IPS-11a (cell line): Measurements from ENCODE around the gene ABCC10.

Experiments used
- H3K4me3 ChIP-seq: one replicate; pipeline ENCODE4 v1.5.1; 2013; ENCODE audit warnings: low read depth, low read length, control low read depth

Gene ABCC10

DNA sequence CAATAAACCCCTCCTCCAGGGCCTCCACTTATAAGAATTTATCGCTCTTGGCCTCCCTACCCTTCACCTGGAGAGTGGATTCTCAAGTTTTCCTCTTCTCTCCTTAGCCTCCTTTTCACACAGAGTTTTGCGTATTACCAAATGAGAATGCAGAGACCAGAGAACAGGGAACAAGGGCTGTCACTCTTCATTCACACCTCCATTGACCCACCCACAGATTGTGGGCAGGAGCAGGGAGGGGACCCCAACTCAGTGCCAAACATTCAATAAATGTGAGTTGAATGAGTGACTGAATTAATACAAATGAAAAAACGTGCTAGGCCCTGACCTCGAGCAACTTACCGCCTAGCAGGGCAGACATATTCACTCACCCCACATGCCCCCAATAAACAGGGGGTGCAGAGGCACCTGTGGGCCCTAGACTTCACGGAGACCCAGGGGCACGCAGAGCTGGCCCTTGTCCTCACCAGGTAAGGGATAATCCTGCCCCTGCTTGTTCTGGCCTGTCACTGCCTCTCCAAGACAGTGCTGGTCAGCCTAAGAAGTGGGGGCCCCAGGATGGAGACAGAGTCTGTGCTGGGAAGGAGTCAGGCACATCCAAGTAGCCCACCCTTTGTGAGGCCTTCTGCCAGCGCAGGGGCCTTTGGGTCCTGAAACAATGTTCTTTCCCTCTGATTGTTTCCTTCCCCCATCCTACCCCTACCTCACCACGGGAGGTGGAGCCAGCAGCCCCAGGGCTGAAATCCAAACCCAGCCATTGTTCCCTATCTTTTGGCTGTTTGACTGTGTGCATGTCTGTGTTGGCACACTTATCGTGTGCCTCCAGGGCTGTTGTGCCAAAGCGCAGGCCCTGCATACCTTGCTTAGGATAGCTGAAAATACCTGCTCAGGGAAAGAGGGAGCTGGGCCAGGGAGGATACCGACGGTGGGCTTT lies 41.7 kb downstream of the ABCC10 start:
- no peak overlapping the region for H3K4me3 ChIP-seq

DNA sequence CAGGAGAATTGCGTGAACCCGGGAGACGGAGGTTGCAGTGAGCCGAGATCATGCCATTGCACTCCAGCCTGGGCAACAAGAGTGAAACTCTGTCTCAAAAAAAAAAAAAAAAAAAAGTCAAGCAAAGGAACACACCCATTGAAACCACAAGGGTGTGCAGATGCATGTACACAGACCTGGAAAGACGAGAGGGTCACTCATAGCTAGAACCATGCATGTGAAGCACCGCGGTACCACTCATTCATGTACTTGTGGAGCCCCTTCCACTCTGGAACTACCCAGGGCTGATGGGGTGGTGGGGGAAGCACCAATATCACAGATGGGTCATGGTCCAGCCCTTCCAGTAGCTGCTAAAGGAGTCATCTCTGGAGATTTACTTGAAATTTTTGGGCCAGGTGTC lies 42.6 kb downstream of the ABCC10 start:
- H3K4me3 ChIP-seq = no peak overlapping the region

DNA sequence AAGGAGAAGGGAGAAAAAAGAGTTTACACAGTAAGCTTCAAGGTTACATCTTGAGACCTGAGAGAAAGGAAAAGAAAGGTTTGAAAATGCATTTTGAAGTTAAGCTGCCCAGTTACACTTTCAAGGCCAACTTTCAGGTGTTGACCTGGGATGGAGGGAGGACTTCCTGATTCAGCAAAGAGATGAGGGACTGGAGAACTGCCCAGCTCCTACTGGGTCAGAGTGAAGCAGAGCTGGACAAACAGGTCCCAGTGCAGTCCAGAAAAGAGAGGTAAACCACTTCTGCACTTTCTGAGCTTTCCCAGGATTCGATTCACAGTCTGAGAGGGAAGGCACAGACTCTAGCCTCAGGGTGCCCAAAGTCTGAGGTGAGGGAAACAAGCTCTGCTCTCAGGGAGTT lies 44.1 kb downstream of the ABCC10 start:
- no peak overlapping the region for H3K4me3 ChIP-seq

DNA sequence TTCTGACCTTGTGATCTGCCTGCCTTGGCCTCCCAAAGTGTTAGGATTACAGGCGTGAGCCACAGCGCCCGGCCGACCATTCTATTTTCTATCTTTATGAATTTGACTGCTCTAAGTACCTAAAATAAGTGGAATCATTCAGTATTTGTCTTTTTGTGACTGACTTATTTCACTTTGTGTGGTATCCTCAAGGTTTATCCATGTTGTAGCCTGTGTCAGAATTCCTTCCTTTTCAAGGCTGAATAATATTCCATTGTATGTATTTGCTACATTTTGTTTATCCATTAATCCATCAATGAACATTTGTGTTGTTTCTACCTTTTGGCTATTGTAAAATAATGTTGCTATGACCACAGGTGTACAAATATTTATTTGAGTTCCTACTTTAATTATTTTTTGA lies 45.2 kb downstream of the ABCC10 start:
- no peak overlapping the region for H3K4me3 ChIP-seq

DNA sequence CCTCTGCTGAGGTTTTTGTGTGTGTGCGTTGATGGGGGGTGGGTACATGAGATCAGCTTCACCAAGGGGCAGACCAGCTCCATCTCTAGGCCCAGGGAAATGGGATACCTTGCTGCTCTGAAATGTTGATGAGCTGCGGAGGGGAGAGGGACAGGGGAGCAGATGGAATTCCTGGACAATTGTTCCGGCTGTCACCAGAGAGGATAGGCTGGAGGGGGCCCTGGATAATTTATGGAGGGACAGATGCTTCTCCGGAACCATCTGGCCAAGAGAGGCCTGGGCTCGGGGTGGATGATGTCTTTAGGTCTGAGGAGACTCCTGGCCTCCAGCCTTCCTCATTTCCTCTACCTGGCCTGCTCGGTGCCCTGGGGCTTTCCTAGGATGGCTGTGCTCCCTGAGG lies 48.2 kb downstream of the ABCC10 start:
- H3K4me3 ChIP-seq = no peak overlapping the region

DNA sequence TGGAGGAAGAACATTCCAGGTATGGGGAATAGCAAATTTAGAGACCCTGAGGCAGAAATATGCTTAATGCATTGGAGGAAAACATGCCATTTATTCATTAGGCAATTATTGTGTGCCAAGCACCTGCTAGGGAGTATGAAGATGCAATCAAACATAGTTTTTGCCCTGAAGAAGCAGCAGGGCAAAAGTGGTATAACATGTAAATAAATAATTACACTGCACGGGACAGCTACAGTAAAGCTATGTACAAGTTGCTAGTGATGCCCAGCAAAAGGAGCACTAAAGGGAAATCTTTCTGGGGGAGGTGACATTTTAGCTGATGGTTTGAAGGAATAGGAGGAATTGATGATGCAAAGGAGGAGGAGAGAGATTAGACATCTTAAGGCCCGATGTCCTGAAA lies 49.4 kb downstream of the ABCC10 start:
- peak overlapping the region; percentile 20 for H3K4me3 ChIP-seq

DNA sequence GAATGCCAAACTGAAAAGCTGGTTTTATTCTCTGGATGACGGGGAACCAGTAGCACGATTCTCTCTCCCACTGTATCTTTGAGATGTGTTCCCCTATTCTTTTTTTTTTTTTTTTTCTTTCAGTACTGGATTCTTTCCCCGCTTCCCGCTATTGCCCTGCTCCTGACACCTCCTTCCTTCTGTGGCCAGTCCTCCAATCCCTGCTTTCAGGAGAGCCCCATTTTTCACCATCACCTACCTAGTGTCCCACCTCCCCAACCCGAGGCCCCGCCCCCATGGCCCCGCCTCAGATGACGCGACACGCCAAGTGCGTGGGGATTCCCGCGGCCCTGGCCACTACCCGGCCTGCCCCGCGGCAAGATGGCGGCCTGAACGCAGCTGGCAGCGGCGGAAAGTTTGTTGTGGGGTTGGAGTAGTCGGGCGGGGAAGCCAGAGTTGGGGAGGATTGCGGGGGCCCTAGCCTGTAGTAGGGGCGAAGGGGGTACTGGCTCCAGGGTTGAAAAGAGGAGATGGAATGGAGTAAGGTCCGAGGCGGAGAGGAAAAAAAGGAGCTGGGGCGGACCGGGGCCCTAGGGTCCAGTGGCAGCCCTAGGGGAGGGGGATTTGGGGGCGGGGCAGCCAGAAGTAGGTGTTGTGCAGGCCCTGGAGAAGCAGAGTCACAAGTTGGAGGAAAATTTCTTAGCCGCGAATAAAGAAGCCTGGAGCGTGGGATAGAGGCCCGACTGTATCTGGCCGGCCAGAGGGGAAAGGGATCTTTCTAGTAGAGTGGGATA lies 50.1 kb downstream of the ABCC10 start, which contains the start of gene TJAP1:
TSS of gene TJAP1 (plus strand) at position 336 of the 773 bp plus-strand sequence. CDS start 21,432 bp downstream, outside the sequence.
- peak within 1 kb of the TSS; percentile 61 for H3K4me3 ChIP-seq

DNA sequence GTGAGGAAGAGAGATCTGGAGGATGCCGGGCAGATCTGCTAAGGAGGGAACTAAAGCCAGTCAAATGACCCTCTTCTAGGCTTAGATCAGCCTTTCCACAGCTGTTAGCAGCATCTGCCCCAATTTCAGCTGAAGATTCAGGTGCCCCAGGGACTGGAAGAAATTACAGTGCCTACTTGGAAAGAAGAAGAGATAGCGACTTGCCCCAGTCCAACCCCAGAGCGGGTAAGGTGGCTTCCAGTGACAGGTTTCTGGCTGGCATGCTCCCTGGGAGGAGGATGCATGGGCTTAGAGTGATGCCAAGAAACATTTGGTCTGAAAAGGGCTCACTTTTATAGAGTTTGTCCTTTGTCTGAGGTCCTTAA lies 50.6 kb downstream of the ABCC10 start:
- H3K4me3 ChIP-seq = peak overlapping the region; percentile 61

DNA sequence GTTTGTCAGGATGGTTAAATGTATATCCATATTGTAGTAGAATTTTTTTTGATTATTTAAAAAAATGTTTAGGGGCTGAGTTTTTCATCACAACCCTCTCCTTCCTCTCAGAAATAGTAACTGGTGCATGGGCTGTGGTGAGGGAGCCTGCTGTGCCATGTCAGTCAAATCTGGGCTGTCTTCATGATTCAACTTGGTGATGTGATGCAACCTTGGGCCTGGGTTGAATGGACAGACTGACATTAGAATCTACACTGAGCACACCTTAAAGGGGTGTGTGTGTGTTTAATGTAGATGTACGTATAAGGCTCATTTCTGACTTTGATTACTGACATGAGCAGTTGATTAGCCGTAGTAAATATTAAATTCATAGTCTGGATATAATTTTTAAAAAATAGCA lies 53.7 kb downstream of the ABCC10 start:
- no peak overlapping the region for H3K4me3 ChIP-seq

DNA sequence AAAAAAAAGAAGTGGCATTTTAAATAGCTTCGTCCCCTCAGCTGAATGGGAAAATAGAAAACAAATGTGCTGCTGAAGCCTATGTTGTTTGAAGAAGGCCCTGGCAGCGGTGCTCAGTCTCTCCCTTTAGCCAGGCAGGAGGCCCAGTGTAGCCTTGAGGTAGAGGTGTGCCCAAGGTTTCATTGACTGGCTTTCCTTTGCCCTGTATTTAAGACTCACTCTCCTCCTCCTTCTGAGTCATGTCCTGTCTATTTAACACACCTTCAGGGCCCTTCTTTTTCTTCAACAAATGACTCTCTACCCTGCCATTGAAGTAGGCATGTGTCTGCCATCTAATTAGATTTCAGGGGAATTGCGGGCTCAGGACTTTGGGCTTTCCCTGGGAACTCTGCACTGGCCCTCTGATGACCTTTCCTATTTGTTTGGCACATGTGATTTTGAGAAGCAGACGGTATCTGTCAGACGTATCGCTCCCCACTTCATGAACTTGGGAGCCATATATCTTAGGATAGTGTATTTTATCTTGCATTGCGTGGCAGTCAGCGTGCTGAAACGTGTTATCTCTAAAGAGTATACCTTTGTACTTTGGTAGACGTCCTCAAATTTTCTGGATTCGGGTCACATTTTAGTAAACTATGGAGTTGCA lies 54.4 kb downstream of the ABCC10 start:
- H3K4me3 ChIP-seq = no peak overlapping the region

DNA sequence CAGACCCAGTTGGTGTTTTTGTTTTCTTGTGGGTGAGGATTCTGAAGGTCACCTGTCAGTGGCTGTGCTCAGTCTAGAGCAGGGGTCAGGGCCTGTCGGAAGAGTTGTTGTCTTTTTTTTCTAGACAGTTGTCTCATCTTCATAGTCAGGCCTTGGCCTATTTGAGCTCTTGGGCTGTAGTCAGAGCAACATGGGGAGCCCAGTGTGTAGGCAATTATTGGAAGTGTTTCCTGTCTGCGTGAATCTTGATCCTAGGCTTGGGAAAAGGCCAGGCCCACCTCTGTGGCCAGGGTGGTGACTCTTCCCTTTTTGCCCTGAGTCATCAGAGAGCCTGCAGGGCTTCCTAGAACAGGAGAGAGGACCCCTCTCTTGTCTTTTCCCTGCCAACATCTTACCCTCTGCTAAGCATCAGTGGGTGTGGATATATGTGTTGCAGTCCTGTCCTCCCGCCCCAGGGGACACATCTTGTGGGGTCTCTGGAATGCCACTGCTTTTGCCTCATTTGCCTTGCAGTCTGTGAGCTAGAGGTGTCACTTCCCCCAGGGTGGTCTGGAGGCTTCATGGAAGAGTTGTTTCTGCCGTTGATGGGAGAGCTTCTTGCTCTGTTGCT lies 61.4 kb downstream of the ABCC10 start:
- H3K4me3 ChIP-seq = no peak overlapping the region

DNA sequence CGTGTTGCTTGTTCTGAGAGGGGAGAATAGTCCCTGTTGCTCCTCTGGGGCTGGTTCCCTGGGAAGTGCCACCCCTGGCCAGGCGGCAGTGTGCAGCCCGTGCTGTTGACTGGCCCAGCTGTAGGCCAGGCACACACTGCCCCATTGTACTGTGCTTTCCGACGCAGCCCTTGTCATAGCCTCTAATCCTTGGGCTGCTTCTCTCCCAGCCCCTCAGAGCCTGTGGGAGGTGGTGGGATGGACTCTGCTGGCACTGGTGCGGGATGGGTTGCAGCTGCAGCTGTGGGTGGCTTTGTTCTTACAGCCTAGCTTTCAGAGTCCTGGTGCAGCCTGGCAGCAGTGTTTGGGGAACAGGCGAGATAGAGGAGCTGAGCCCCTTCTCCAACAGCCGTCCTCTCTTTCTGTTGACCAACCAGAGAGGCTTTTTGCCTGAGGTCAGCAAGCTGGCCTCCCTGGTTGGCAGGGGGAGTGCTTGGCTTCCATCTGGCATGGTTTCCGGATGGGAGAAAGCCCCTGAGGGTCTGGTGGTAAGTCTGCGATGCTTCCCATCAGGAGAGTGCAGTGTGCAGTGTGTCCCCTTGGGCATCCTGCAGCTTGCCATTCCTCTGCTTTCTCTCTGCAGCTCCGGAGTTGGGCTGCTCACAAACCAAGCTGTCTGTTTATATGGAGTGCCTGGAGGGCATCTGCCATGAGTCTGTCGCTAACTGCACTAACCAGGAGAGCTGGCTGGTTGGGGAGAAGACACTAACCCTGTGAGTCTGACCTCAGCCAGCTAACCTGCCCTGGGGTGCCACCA lies 62.1 kb downstream of the ABCC10 start:
- H3K4me3 ChIP-seq = no peak overlapping the region

DNA sequence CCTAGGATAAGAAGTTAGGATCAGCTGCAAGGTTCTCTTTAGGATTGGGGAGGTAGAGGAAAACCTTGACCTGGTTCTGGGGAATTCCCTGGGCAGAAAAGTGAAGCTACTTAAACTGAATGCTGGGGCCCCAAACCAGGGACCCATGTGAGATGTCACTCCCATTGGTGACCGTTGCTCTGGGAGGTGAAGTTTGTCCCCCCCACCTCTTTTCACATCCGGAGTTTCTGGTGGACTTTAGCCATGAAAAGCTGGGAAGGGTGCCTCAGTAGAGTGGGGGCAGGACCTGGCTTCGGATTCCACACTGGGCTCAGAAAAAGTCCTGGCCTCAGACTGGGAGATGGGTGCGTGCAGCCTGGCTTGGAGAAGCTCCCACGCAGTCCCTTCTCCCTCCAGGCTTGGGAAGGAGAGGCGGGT lies 63.2 kb downstream of the ABCC10 start:
- no peak overlapping the region for H3K4me3 ChIP-seq

DNA sequence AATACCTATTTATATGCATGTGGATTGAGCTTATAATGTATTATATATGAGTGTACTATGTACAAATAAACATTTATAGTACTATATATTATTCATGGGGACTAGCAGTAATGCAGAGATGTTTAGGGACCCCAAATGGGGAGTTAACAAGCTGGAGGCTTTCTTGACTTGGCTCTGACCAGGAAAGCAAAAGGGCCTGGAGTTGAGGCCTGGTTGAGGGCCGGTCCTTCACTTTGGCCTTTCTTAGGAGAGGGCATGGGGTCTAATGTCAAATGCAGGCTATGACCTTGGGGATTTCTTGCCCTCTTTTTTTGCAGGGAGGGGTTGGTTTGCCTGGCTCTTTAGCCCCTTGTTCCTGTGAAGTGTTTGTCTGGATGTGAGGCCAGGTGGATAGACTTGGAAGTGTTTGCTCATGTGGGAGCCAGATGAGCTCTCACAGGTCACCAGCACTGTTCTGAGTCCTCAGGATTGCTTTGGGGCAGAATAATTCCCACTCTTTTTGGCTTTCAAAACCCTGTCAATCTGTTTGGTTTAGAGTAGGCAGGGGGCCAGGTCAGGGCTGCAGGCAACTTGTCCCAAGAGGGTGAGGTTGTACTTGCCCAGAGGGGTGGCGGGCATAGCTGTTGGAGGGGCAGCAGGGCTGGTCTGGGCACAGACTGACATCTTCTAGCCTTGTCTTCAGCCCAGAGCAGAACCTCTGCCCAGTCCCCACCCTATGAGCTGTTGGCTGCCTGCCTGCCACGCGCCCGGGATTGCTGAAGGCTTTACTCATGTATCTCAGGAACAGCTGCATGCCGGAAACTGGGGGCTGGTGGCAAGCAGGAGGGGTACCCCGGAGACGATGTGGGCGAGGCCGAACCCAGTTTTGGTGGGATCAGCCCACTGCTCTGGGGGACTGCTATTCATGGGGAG lies 64.7 kb downstream of the ABCC10 start:
- H3K4me3 ChIP-seq = no peak overlapping the region

DNA sequence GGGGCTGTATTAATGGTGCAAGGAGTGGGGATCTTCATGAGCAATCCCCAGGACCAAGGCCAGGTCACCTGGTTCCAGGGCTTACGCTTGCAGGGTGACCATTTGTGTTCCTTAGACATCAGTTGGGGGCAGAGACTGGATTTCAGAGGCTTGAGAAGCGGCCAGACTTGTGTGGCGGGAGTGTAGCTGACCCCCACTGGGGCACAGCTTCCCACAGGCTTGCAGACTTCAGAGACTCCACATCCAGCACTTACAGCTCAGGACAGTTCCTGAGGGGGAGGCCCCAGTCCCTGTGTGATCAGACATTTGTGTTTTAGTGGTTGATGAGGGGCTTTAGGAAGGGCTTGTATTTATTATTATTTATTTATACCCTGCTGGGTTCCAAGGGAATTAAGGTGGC lies 65.3 kb downstream of the ABCC10 start:
- H3K4me3 ChIP-seq = no peak overlapping the region

DNA sequence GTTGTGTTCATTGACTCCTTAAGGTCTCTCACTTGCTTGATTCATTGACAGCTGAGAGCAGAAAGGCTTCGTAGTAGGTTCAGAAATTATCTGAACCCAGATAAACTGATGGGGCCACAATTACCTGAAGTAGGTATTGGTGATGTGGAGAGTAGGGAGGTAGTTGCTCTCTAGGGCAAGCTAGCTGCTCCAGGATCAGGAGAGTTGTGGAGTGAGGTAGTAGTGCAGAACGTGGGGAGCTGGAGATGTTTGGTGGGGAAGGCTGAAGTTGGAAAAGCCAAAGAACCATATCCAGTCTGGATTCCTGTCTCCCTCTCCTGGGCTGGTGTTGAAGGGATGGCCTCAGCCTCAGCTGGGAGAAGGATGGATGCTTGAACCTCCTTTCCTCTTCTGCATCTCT lies 65.9 kb downstream of the ABCC10 start:
- no peak overlapping the region for H3K4me3 ChIP-seq

DNA sequence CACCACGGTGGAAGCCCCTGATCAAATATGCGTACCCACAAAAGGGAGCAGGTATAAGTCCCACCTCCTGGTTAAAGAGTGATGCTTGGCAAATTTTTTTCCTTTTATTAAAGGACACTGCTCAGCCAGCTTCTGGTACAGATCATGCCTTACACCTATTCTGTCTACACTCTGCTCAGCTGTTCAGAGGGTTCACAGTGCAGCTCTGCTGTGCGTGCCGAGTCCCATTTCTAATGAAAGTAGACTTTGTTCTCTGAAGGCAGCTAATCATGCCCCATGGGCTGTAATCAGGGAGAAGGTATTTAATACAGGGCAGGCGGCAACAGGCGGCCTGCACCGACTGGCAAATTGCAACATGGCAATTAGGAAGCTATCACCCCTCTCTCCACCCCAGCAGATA lies 66.5 kb downstream of the ABCC10 start:
- H3K4me3 ChIP-seq = no peak overlapping the region

DNA sequence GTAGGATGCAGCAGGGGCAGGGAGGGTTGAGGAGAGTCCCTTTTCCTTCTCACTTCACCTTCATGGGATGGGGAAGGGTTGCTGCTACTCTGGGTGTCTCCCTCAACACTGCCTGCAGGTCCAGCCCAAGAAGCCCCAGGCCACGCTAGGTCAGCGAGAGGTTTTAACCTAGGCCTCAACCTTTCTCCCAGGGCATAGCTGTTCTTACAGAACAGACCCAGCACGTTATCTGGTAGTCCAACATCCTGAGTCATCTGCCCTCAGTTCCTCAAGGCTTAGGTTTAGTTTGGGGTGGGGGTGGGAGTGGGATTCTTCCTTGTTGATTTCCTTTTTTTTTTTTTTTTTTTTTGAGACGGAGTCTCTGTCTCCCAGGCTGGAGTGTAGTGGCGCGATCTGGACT lies 67.0 kb downstream of the ABCC10 start:
- H3K4me3 ChIP-seq = no peak overlapping the region

DNA sequence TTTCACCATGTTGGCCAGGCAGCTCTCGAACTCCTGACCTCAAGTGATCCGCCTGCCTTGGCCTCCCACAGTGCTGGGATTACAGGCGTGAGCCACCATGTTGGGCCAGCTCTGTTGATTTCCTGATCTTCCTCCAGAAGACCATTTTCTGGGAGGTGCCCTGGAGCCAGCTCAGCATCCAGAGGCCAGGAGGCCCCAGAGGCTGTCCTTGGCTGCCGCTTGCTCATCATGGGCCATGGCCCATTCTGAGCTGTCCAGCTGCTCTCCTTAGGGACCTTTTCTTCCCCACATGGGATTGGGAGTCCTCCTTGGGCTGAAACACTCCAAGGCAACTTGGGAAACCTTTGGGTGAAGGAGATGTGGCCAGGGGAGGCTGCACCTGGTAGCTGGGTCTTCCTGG lies 67.4 kb downstream of the ABCC10 start:
- no peak overlapping the region for H3K4me3 ChIP-seq
